Ishikawa (cell line): ENCODE data around the gene DNAJA3.

ENCODE experiments used
- CEBPB ChIP-seq: IDR thresholded peaks from 2 replicates; pipeline ENCODE4 v1.6.1; 2012
- RAD21 ChIP-seq: IDR thresholded peaks from 2 replicates; pipeline ENCODE4 v1.6.1; 2012; ENCODE audit warnings: low read depth
- TF ChIP-seq, protein P1 (sequence below): IDR thresholded peaks from 2 replicates; pipeline ENCODE4 v1.6.1; 2012; ENCODE audit warnings: low read depth, mild to moderate bottlenecking

DNA sequence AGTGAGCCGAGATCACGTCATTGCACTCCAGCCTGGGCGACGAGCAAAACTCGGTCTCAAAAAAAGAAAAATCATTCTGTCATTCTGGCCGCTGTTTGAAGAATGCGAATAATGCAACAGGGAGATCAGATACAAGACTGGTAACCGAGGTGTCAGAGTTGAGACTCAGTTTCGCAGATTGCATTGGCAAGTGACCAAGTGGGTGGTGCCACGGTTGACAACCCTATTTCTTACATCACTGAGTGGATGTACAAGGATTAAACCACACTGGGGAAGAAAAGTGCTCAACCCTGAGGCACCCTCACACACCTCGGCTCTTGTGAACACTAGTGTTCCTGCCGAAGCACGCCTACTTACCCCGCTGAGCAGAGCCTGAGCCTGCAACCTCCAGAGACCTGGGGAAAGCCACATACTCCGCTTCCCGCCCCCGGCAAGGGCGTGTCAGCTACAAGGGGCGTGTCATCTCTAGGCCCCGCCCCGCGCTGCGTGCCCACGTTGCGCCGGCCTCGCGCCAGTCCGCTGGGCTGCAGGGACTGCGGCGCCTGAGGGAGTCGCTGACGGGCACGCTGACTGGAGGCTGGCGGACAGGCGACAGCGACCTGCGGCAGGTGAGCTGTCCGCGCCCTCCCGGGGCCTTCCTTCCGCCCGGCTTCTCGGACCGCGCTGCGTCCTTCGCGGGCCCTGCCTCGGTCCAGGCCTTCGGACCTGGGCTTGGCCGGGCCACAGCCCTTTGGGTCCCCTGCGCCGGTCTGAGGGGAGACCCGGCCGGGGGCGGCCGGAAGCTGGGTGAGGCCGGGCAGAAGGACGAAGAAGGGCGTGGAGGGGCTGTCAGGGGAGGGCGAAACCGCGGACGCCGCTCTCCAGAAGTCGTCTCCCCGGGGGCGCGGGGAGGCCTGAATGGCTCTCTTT is 50.5 kb downstream of the DNAJA3 start, which contains the start of gene HMOX2:
- TF ChIP-seq RAD21 (no peak), CEBPB (0 out of 2 replicates have a peak, but pooled peaks have one; percentile 7)
- TF ChIP-seq, protein P1, sequence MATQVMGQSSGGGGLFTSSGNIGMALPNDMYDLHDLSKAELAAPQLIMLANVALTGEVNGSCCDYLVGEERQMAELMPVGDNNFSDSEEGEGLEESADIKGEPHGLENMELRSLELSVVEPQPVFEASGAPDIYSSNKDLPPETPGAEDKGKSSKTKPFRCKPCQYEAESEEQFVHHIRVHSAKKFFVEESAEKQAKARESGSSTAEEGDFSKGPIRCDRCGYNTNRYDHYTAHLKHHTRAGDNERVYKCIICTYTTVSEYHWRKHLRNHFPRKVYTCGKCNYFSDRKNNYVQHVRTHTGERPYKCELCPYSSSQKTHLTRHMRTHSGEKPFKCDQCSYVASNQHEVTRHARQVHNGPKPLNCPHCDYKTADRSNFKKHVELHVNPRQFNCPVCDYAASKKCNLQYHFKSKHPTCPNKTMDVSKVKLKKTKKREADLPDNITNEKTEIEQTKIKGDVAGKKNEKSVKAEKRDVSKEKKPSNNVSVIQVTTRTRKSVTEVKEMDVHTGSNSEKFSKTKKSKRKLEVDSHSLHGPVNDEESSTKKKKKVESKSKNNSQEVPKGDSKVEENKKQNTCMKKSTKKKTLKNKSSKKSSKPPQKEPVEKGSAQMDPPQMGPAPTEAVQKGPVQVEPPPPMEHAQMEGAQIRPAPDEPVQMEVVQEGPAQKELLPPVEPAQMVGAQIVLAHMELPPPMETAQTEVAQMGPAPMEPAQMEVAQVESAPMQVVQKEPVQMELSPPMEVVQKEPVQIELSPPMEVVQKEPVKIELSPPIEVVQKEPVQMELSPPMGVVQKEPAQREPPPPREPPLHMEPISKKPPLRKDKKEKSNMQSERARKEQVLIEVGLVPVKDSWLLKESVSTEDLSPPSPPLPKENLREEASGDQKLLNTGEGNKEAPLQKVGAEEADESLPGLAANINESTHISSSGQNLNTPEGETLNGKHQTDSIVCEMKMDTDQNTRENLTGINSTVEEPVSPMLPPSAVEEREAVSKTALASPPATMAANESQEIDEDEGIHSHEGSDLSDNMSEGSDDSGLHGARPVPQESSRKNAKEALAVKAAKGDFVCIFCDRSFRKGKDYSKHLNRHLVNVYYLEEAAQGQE: no peak
